RWPE1 (cell line): ENCODE results near the gene BCDIN3D.

Experiments
- CTCF ChIA-PET: fragments of 350-600 bp; sonication (Branson Sonifier 250); formaldehyde crosslinking; extraction: SDS; loops from one replicate; lab custom pipeline; 2021; lab: Yijun Ruan, JAX
- POLR2A ChIA-PET: fragments of 400-600 bp; formaldehyde crosslinking; extraction: SDS; loops from one replicate; lab custom pipeline; 2020; ENCODE audit warnings: antibody characterized with exemption; ENCODE audit not compliant: low non-redundant PET; lab: Yijun Ruan, JAX
- DNase-seq: peaks from one replicate; pipeline ENCODE4 v3.0.0; 2012; ENCODE audit warnings: low spot score
- H3K27ac ChIP-seq: fragments of 450-650 bp; 2 replicates; pipeline ENCODE4 v1.5.1; 2017
- TF ChIP-seq, protein P1 (sequence below): fragments of 450-650 bp; conservative IDR thresholded peaks from 2 replicates; pipeline ENCODE4 v1.5.1; 2017; ENCODE audit warnings: low read depth, mild to moderate bottlenecking

Gene BCDIN3D

GRCh38 chr12:49825360-49825970 is 17.4 kb downstream of the BCDIN3D start:
- TF ChIP-seq, protein P1, sequence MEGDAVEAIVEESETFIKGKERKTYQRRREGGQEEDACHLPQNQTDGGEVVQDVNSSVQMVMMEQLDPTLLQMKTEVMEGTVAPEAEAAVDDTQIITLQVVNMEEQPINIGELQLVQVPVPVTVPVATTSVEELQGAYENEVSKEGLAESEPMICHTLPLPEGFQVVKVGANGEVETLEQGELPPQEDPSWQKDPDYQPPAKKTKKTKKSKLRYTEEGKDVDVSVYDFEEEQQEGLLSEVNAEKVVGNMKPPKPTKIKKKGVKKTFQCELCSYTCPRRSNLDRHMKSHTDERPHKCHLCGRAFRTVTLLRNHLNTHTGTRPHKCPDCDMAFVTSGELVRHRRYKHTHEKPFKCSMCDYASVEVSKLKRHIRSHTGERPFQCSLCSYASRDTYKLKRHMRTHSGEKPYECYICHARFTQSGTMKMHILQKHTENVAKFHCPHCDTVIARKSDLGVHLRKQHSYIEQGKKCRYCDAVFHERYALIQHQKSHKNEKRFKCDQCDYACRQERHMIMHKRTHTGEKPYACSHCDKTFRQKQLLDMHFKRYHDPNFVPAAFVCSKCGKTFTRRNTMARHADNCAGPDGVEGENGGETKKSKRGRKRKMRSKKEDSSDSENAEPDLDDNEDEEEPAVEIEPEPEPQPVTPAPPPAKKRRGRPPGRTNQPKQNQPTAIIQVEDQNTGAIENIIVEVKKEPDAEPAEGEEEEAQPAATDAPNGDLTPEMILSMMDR, result no peak
- ChIA-PET POLR2A (no interaction called here), CTCF (interaction anchor here (0.5 to 0.7 kb wide), 3 partner anchors 20 to 286 kb away, joined by 3 read pairs; partner anchors contain the start of gene COX14)
- peak overlapping the region; percentile 91 for H3K27ac ChIP-seq
- no peak for DNase-seq

- TF ChIP-seq, protein P1, result no peak
- CTCF ChIA-PET, result interaction anchor here (0.5 to 0.7 kb wide), 3 partner anchors 20 to 287 kb away, joined by 3 read pairs; partner anchors contain the start of gene COX14
- H3K27ac ChIP-seq, result peak overlapping the region; percentile 91
- DNase-seq, result no peak
- POLR2A ChIA-PET, result no interaction called here
These were observed 18.0 kb downstream of the BCDIN3D start for GRCh38 chr12:49824895-49825294.

DNA sequence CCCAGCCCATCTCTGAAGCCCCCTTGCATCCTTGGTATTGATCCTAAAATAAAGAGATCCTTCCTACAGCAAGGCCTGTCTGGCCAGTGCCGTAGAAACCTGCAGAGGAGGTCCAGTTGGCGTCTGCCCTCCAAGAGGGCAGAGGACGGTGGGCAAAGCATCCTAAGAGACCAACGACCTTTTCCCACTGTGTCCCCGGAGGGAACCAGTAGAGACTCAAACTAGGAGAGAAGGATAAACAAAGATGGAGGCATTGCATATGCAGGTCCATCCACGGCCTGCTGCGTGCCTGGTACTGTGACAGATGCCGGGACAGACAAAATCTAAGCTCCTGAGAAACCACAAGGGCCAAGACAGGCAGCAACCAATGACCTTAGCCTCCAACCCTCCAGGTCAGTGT is 18.5 kb downstream of the BCDIN3D start:
- POLR2A ChIA-PET, result no interaction called here
- TF ChIP-seq, protein P1, result no peak
- peak overlapping the region; percentile 91 for H3K27ac ChIP-seq
- CTCF ChIA-PET, result no interaction called here
- no peak for DNase-seq

GRCh38 chr12:49823951-49824350 is 19.0 kb downstream of the BCDIN3D start:
- DNase-seq, result no peak
- TF ChIP-seq, protein P1, result no peak
- CTCF ChIA-PET, result interaction anchor here (0.8 kb wide), 1 partner anchor 28 kb away, joined by 5 read pairs; no protein-coding TSS in a partner anchor
- H3K27ac ChIP-seq, result peak overlapping the region; percentile 91
- POLR2A ChIA-PET, result no interaction called here

DNA sequence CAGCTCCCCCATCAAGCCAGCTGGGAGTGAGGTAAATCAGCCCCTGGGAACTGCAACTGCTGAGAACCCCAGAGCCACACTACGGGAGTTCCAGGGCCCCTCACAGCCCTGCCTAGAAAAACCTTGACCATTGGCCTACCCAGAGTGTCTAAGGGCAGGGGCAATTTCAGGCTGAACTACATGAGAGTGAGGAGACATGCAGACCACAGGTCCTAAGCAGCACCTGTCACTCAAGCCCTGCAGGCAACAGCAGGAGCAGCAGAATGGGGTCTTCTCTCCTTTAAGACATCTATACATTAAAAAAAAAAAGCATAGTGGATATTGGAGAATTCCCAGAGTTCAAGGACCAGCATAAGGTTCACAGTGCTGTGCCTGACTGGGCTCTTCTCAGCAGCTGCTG is 19.6 kb downstream of the BCDIN3D start:
- TF ChIP-seq, protein P1, result no peak
- DNase-seq, result no peak
- CTCF ChIA-PET, result interaction anchor here (0.6 to 1.2 kb wide), 3 partner anchors 16 to 139 kb away, joined by 4 to 6 read pairs (median 5); no protein-coding TSS in a partner anchor
- POLR2A ChIA-PET, result no interaction called here
- peak overlapping the region; percentile 23; the same call in 1 of the 2 replicates for H3K27ac ChIP-seq

GRCh38 chr12:49821373-49822287 is 21.3 kb downstream of the BCDIN3D start:
- DNase-seq, result no peak
- ChIA-PET POLR2A (no interaction called here), CTCF (interaction anchor here (0.6 to 1.2 kb wide), 2 partner anchors 18 to 776 kb away, joined by 3 to 4 read pairs; no protein-coding TSS in a partner anchor)
- TF ChIP-seq, protein P1, result no peak
- peak overlapping the region; percentile 44 for H3K27ac ChIP-seq
